K562 (cell line): ENCODE data around the gene JRKL. TPM values are rescaled to one million over a fixed set of nuclear protein-coding genes. Genes with fewer than 3 reads are reported as not detected.

Experiments used
- DEAF1 ChIP-seq: fragments of 450-650 bp; formaldehyde crosslinking; IDR thresholded peaks from 2 replicates; pipeline ENCODE4 v1.4.0; 2020; ENCODE audit warnings: mild to moderate bottlenecking, moderate library complexity
- ETV1 ChIP-seq: fragments of 450-650 bp; conservative IDR thresholded peaks from 2 replicates; pipeline ENCODE4 v1.6.1; 2016; ENCODE audit warnings: missing genetic modification characterization, control low read depth, low read depth, missing compliant biosample characterization
- HMG20A ChIP-seq: fragments of 450-650 bp; formaldehyde crosslinking; conservative IDR thresholded peaks from 2 replicates; pipeline ENCODE4 v1.4.0; 2020; ENCODE audit warnings: mild to moderate bottlenecking, mixed read lengths
- LCOR ChIP-seq: sonication (generic); formaldehyde crosslinking; IDR thresholded peaks from 2 replicates; pipeline ENCODE4 v1.8.0; 2022; ENCODE audit warnings: mild to moderate bottlenecking, missing genetic modification reagents
- YY1 ChIP-seq, 3 experiments: IDR thresholded peaks; 2 replicates each; pipeline ENCODE4 v1.6.1; 2011; ENCODE audit warnings: low read length in 2 of 3, mild to moderate bottlenecking in 2 of 3, moderate library complexity in 2 of 3, borderline replicate concordance in 1 of 3, control low read depth in 1 of 3, low read depth in 1 of 3; ENCODE audit not compliant: insufficient read depth in 3 of 3, insufficient replicate concordance in 2 of 3, control insufficient read depth in 1 of 3, insufficient read length in 1 of 3; ENCODE audit errors: extremely low read depth in 1 of 3
- ZNF318 ChIP-seq, 2 experiments: fragments of 450-650 bp; IDR thresholded peaks; 2 replicates each; pipeline ENCODE4 v1.6.1; 2016; ENCODE audit warnings: mild to moderate bottlenecking in 2 of 2, borderline replicate concordance in 1 of 2, low read depth in 1 of 2, moderate library complexity in 1 of 2
- ZSCAN32 ChIP-seq: fragments of 450-650 bp; formaldehyde crosslinking; IDR thresholded peaks from 2 replicates; pipeline ENCODE4 v1.4.0; 2020; ENCODE audit warnings: mild to moderate bottlenecking, moderate library complexity
- polyA plus RNA-seq, 8 experiments: library from polyadenylated mRNA; depleted of rRNA in 4 of 8; stranded (reverse) in 5 of 8; unstranded in 3 of 8; fragments of >200 nt; fragmentation: Nextera tagmentation in 2 of 8; fragmentation: Illumina TruSeq in 1 of 8; extraction: Ambion mirVana in 2 of 8; extraction: Trizol in 1 of 8; gene quantifications; 2 replicates each; pipeline versions ENCODE4 v1.2.1 to v1.2.3, GENCODE V29; 2011 to 2014; ENCODE audit warnings: inconsistent platforms in 1 of 8, missing spikeins in 1 of 8
- total RNA-seq, 7 experiments: library from RNA; depleted of rRNA in 6 of 7; stranded (reverse); fragments of >200 nt in 6 of 7; fragmentation: Illumina TruSeq in 2 of 7; extraction: Trizol in 2 of 7; gene quantifications; 2 replicates each; pipeline versions ENCODE4 v1.2.1 to v1.2.3, GENCODE V29; 2011 to 2021; ENCODE audit warnings: low replicate concordance in 1 of 7
- TF ChIP-seq, protein P1 (sequence below), 2 experiments: fragments of 450-650 bp in 1 of 2; IDR thresholded peaks; 2 replicates each; pipeline ENCODE4 v1.6.1; 2011 to 2017; ENCODE audit warnings: low read depth in 2 of 2, antibody characterized with exemption in 1 of 2, borderline replicate concordance in 1 of 2, low read length in 1 of 2, mild to moderate bottlenecking in 1 of 2, mixed read lengths in 1 of 2; ENCODE audit not compliant: control insufficient read depth in 1 of 2
- TF ChIP-seq, protein P2 (sequence below): fragments of 250-450 bp; sonication (Bioruptor Pico); IDR thresholded peaks from 2 replicates; pipeline ENCODE4 v1.5.0; 2020; ENCODE audit warnings: mild to moderate bottlenecking

JRKL gene
- total and polyA plus RNA-seq, 9 of the 15 experiments (the other 6 are each of a cell fraction or from before 2014, with no cell fraction given) = 4.5 to 14.8 (median 8.5) TPM

DNA sequence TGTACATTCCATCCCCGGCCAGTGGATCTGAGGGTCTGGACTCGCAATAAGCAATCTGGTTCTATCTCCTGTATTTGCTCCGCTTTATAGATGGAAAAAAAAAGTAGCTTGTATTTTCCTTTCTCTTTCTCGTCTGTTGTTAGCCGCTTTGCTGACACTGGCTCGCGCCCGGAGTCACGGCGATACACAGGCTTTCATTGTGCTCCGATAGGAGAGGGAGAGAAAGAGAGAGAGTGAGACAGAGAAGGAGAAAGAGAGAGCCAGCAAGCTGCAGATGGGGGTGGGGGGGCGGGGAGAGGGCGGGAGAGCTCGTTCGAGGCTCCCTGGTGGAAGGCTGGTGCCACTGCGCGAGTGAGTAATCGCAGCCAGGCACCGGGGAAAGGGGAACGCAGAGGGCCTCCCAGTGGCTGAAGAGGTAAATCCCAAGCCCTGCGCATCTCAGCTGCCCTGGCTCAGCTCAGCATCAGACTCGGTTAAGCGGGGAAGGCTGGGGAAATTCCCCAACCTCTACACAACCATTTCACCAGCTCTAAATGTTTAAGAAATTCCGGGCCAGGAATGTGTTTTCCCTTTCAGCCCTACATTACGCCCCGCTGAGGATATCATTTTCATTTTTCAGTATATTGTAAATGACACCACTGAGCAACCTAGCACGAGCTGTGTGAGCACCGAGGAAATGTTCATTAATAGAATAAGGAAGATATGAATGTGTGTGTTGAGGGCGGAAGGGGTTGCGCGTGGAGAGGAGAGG lies 46.7 kb upstream of the JRKL start, which contains the start of gene MAML2 (continued):
- 0 out of 4 replicates have a peak, but pooled peaks of 1 of the 2 experiments have one; percentile 9 for TF ChIP-seq ZNF318 (IDR thresholded peaks at IDR 0.05; ENCODE audit: borderline replicate concordance in 1 of 2, low read depth in 1 of 2)
- 0 out of 2 replicates have a peak, but pooled peaks have one; percentile 22 for TF ChIP-seq ETV1
- no peak for TF ChIP-seq ZSCAN32 (CRISPR knock-in tag)
- peak in 1 of 3 experiments; percentile 56 for TF ChIP-seq YY1 (IDR thresholded peaks at IDR 0.05; ENCODE audit: borderline replicate concordance in 1 of 3, control insufficient read depth in 1 of 3, extremely low read depth in 1 of 3, insufficient read depth in 3 of 3, insufficient read length in 1 of 3, insufficient replicate concordance in 2 of 3, low read depth in 1 of 3, low read length in 2 of 3)
- TF ChIP-seq, protein P1, sequence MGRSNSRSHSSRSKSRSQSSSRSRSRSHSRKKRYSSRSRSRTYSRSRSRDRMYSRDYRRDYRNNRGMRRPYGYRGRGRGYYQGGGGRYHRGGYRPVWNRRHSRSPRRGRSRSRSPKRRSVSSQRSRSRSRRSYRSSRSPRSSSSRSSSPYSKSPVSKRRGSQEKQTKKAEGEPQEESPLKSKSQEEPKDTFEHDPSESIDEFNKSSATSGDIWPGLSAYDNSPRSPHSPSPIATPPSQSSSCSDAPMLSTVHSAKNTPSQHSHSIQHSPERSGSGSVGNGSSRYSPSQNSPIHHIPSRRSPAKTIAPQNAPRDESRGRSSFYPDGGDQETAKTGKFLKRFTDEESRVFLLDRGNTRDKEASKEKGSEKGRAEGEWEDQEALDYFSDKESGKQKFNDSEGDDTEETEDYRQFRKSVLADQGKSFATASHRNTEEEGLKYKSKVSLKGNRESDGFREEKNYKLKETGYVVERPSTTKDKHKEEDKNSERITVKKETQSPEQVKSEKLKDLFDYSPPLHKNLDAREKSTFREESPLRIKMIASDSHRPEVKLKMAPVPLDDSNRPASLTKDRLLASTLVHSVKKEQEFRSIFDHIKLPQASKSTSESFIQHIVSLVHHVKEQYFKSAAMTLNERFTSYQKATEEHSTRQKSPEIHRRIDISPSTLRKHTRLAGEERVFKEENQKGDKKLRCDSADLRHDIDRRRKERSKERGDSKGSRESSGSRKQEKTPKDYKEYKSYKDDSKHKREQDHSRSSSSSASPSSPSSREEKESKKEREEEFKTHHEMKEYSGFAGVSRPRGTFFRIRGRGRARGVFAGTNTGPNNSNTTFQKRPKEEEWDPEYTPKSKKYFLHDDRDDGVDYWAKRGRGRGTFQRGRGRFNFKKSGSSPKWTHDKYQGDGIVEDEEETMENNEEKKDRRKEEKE (IDR thresholded peaks at IDR 0.05; ENCODE audit: borderline replicate concordance in 1 of 2, control insufficient read depth in 1 of 2, low read depth in 2 of 2, low read length in 1 of 2) = no peak
- 0 out of 2 replicates have a peak, but pooled peaks have one; percentile 63 for TF ChIP-seq LCOR (CRISPR knock-in tag)
- TF ChIP-seq, protein P2, sequence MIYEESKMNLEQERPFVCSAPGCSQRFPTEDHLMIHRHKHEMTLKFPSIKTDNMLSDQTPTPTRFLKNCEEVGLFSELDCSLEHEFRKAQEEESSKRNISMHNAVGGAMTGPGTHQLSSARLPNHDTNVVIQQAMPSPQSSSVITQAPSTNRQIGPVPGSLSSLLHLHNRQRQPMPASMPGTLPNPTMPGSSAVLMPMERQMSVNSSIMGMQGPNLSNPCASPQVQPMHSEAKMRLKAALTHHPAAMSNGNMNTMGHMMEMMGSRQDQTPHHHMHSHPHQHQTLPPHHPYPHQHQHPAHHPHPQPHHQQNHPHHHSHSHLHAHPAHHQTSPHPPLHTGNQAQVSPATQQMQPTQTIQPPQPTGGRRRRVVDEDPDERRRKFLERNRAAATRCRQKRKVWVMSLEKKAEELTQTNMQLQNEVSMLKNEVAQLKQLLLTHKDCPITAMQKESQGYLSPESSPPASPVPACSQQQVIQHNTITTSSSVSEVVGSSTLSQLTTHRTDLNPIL = no peak
- TF ChIP-seq HMG20A (CRISPR knock-in tag) = no peak
- peak; percentile 88 for TF ChIP-seq DEAF1 (CRISPR knock-in tag)
